ENCODE data around the gene IMMP2L. TPM values are rescaled to one million over a fixed set of nuclear protein-coding genes. Genes with fewer than 3 reads are reported as not detected.

IMMP2L gene
- total RNA-seq, 1 donor from 2014 or later, result 21.5 TPM

GRCh38 chr7:110853263-110853662 lies 709.0 kb downstream of the IMMP2L start:
- no peak overlapping the region for H3K4me3 Mint-ChIP-seq
- H3K27me3 Mint-ChIP-seq (ENCODE audit: insufficient read depth, low read depth), result no peaks in the 10 kb centered on the region
- no peak overlapping the region for H3K27ac Mint-ChIP-seq
- Histone ChIP-seq H3K4me3 (no peak overlapping the region), H3F3A (ENCODE audit: low read depth) (no peaks in the 10 kb centered on the region), H3K9ac (no peak overlapping the region), H3K4me2 (no peak overlapping the region), H3K9me3 (ENCODE audit: low read depth) (no peaks in the 10 kb centered on the region), H4K20me1 (ENCODE audit: low read depth) (no peaks in the 10 kb centered on the region), H3K4me1 (peaks cover 3% of the 10 kb centered on the region), H3K79me2 (ENCODE audit: low read depth) (no peaks in the 10 kb centered on the region), H3K36me3 (no peaks in the 10 kb centered on the region), H2AFZ (replicated peaks) (no peak overlapping the region), H3K27ac (no peak overlapping the region), H3K27me3 (no peaks in the 10 kb centered on the region)
- DNase-seq (ENCODE audit: low spot score), result no peak
- H3K9me3 Mint-ChIP-seq, result peaks cover 1% of the 10 kb centered on the region
- H3K4me1 Mint-ChIP-seq, result peaks cover 13% of the 10 kb centered on the region
- no peak for TF ChIP-seq EZH2 (IDR thresholded peaks at IDR 0.05)
- TF ChIP-seq EZH2phosphoT487 (IDR thresholded peaks at IDR 0.05), result no peak
- no peak for TF ChIP-seq CTCF (IDR thresholded peaks at IDR 0.05)
- no peaks in the 10 kb centered on the region for H3K36me3 Mint-ChIP-seq

- Histone ChIP-seq H3K79me2 (ENCODE audit: low read depth) (no peaks in the 10 kb centered on the region), H3F3A (ENCODE audit: low read depth) (no peaks in the 10 kb centered on the region), H3K9me3 (ENCODE audit: low read depth) (no peaks in the 10 kb centered on the region), H3K9ac (no peak overlapping the region), H3K4me2 (no peak overlapping the region), H3K27ac (no peak overlapping the region), H3K4me3 (no peak overlapping the region), H3K27me3 (no peaks in the 10 kb centered on the region), H2AFZ (replicated peaks) (no peak overlapping the region), H3K4me1 (peaks cover 3% of the 10 kb centered on the region), H4K20me1 (ENCODE audit: low read depth) (no peaks in the 10 kb centered on the region), H3K36me3 (no peaks in the 10 kb centered on the region)
- no peak for TF ChIP-seq EZH2 (IDR thresholded peaks at IDR 0.05)
- TF ChIP-seq EZH2phosphoT487 (IDR thresholded peaks at IDR 0.05), result no peak
- no peak for TF ChIP-seq CTCF (IDR thresholded peaks at IDR 0.05)
- Mint-ChIP-seq H3K27ac (no peak overlapping the region), H3K4me1 (peaks cover 13% of the 10 kb centered on the region), H3K36me3 (no peaks in the 10 kb centered on the region), H3K27me3 (ENCODE audit: insufficient read depth, low read depth) (no peaks in the 10 kb centered on the region), H3K4me3 (no peak overlapping the region), H3K9me3 (peaks cover 1% of the 10 kb centered on the region)
- DNase-seq (ENCODE audit: low spot score), result no peak
Measured at GRCh38 chr7:110852156-110852940, 709.9 kb downstream of the IMMP2L start.

GRCh38 chr7:110850224-110850623 lies 712.1 kb downstream of the IMMP2L start:
- H3K4me2 ChIP-seq, result no peak overlapping the region
- H3K27me3 ChIP-seq, result no peaks in the 10 kb centered on the region
- no peak overlapping the region for H3K4me3 ChIP-seq
- H3K27me3 Mint-ChIP-seq (ENCODE audit: insufficient read depth, low read depth), result no peaks in the 10 kb centered on the region
- peaks cover 4% of the 10 kb centered on the region for H3K4me1 ChIP-seq
- H3K9me3 ChIP-seq (ENCODE audit: low read depth), result no peaks in the 10 kb centered on the region
- no peaks in the 10 kb centered on the region for H3K36me3 Mint-ChIP-seq
- H3K9me3 Mint-ChIP-seq, result peaks cover 1% of the 10 kb centered on the region
- no peaks in the 10 kb centered on the region for H3K36me3 ChIP-seq
- H3K9ac ChIP-seq, result no peak overlapping the region
- no peak overlapping the region for H3K27ac Mint-ChIP-seq
- no peak overlapping the region for H3K27ac ChIP-seq
- H3K4me1 Mint-ChIP-seq, result peaks cover 10% of the 10 kb centered on the region
- DNase-seq (ENCODE audit: low spot score), result no peak
- no peak for TF ChIP-seq EZH2 (IDR thresholded peaks at IDR 0.05)
- TF ChIP-seq CTCF (IDR thresholded peaks at IDR 0.05), result no peak
- no peak for TF ChIP-seq EZH2phosphoT487 (IDR thresholded peaks at IDR 0.05)
- H2AFZ ChIP-seq (replicated peaks), result no peak overlapping the region
- H3F3A ChIP-seq (ENCODE audit: low read depth), result no peaks in the 10 kb centered on the region
- H3K79me2 ChIP-seq (ENCODE audit: low read depth), result no peaks in the 10 kb centered on the region
- no peaks in the 10 kb centered on the region for H4K20me1 ChIP-seq (ENCODE audit: low read depth)
- no peak overlapping the region for H3K4me3 Mint-ChIP-seq
